IMR-90 (cell line): Measurements from ENCODE around the gene GGTLC1. TPM values are rescaled to one million over a fixed set of nuclear protein-coding genes. Genes with fewer than 3 reads are reported as not detected.
"Not testable (repeated sequence)": the region's sequence is repeated elsewhere in the genome, so short reads cannot be mapped to it uniquely, and the experiment has no call there.

ENCODE experiments used
- ATAC-seq: fragments of 200-7000 bp; cut with Tn5 transposase; 2 replicates; pipeline ENCODE4 v1.9.1; 2020; ENCODE audit warnings: low read depth, mild to moderate bottlenecking, moderate library complexity
- BruUV-seq: library from RNA; stranded (reverse); fragments of 400-500 nt; replicated peaks from 2 replicates; lab custom pipeline; 2021; lab: Mats Ljungman, UMichigan
- CTCF ChIA-PET: fragments of 300-600 bp; formaldehyde crosslinking; extraction: SDS; loops from one replicate; lab custom pipeline; 2021; ENCODE audit warnings: antibody characterized with exemption; lab: Yijun Ruan, JAX
- POLR2A ChIA-PET: fragments of 300-600 bp; sonication (Branson Sonifier 250); formaldehyde crosslinking; loops from one replicate; lab custom pipeline; 2022; ENCODE audit warnings: antibody characterized with exemption; ENCODE audit not compliant: unreplicated experiment; lab: Charles Lee
- DNase-seq: peaks from one replicate; pipeline ENCODE4 v3.0.0; 2013
- H2AFZ ChIP-seq: replicated peaks from 2 replicates; pipeline ENCODE3; 2013; ENCODE audit warnings: low read length, mild to moderate bottlenecking; ENCODE audit not compliant: poor library complexity
- H2AK5ac ChIP-seq: 2 replicates; pipeline ENCODE4 v1.6.1; 2013; ENCODE audit warnings: low read depth, low read length, inconsistent platforms
- H2AK9ac ChIP-seq: replicated peaks from 2 replicates; pipeline ENCODE3; 2013; ENCODE audit warnings: mild to moderate bottlenecking, low read depth, low read length, moderate library complexity; ENCODE audit not compliant: poor library complexity
- H2BK120ac ChIP-seq: 2 replicates; pipeline ENCODE4 v1.6.1; 2013; ENCODE audit warnings: low read depth, low read length, inconsistent platforms
- H2BK15ac ChIP-seq: 3 replicates; pipeline ENCODE4 v1.6.1; 2013; ENCODE audit warnings: low read depth, low read length, inconsistent platforms
- H2BK20ac ChIP-seq: 2 replicates; pipeline ENCODE4 v1.6.1; 2013; ENCODE audit warnings: low read depth, mild to moderate bottlenecking, inconsistent platforms, low read length, moderate library complexity
- H2BK5ac ChIP-seq: 2 replicates; pipeline ENCODE4 v1.6.1; 2013; ENCODE audit warnings: mild to moderate bottlenecking, low read depth, low read length, inconsistent platforms; ENCODE audit not compliant: poor library complexity, severe bottlenecking
- H3K14ac ChIP-seq: replicated peaks from 2 replicates; pipeline ENCODE4 v1.6.1; 2013; ENCODE audit warnings: low read depth, low read length, inconsistent platforms
- H3K18ac ChIP-seq: 2 replicates; pipeline ENCODE4 v1.6.1; 2013; ENCODE audit warnings: low read depth, low read length, control low read depth
- H3K23ac ChIP-seq: 2 replicates; pipeline ENCODE4 v1.6.1; 2013; ENCODE audit warnings: low read depth, low read length, inconsistent platforms
- H3K27ac ChIP-seq: 2 replicates; pipeline ENCODE4 v1.5.1; 2013; ENCODE audit warnings: mild to moderate bottlenecking, control low read depth, low read length; ENCODE audit not compliant: insufficient read depth
- H3K27me3 ChIP-seq: 2 replicates; pipeline ENCODE4 v1.6.1; 2013; ENCODE audit warnings: low read length; ENCODE audit not compliant: control insufficient read depth, insufficient read depth
- H3K36me3 ChIP-seq: 2 replicates; pipeline ENCODE4 v1.6.1; 2013; ENCODE audit warnings: low read length, mixed read lengths; ENCODE audit not compliant: control insufficient read depth, insufficient read depth
- H3K4ac ChIP-seq: 2 replicates; pipeline ENCODE4 v1.6.1; 2013; ENCODE audit warnings: low read depth, low read length, inconsistent platforms
- H3K4me1 ChIP-seq: 2 replicates; pipeline ENCODE4 v1.6.1; 2013; ENCODE audit warnings: low read length, mixed read lengths; ENCODE audit not compliant: control insufficient read depth, insufficient read depth
- H3K4me2 ChIP-seq: 2 replicates; pipeline ENCODE4 v1.6.1; 2013; ENCODE audit warnings: low read depth, mild to moderate bottlenecking, control low read depth, low read length, moderate library complexity
- H3K4me3 ChIP-seq: 2 replicates; pipeline ENCODE4 v1.5.1; 2013; ENCODE audit warnings: low read depth, mild to moderate bottlenecking, control low read depth, low read length, moderate library complexity; ENCODE audit not compliant: insufficient read depth
- H3K56ac ChIP-seq: 2 replicates; pipeline ENCODE4 v1.6.1; 2013; ENCODE audit warnings: low read length, inconsistent platforms; ENCODE audit not compliant: insufficient read depth; ENCODE audit errors: extremely low read depth
- H3K79me1 ChIP-seq, 2 experiments: 2 replicates each; pipeline ENCODE4 v1.6.1; 2013; ENCODE audit warnings: low read length in 2 of 2, inconsistent platforms in 1 of 2, low read depth in 1 of 2
- H3K9ac ChIP-seq: 2 replicates; pipeline ENCODE4 v1.6.1; 2013; ENCODE audit warnings: low read depth, low read length, control low read depth
- H3K9me1 ChIP-seq: 2 replicates; pipeline ENCODE4 v1.6.1; 2013; ENCODE audit warnings: low read length, inconsistent platforms; ENCODE audit not compliant: insufficient read depth
- H3K9me3 ChIP-seq: 2 replicates; pipeline ENCODE4 v1.6.1; 2013; ENCODE audit warnings: low read length; ENCODE audit not compliant: control insufficient read depth, insufficient read depth
- H4K20me1 ChIP-seq: 2 replicates; pipeline ENCODE4 v1.6.1; 2013; ENCODE audit warnings: low read length, inconsistent platforms; ENCODE audit not compliant: insufficient read depth
- H4K5ac ChIP-seq: 2 replicates; pipeline ENCODE4 v1.6.1; 2013; ENCODE audit warnings: mild to moderate bottlenecking, low read depth, low read length, control low read depth
- H4K8ac ChIP-seq, 2 experiments: 2 replicates each; pipeline ENCODE4 v1.6.1; 2013; ENCODE audit warnings: low read depth in 2 of 2, low read length in 2 of 2, control low read depth in 1 of 2, inconsistent platforms in 1 of 2
- H4K91ac ChIP-seq: 2 replicates; pipeline ENCODE4 v1.6.1; 2013; ENCODE audit warnings: low read depth, low read length, inconsistent platforms; ENCODE audit not compliant: insufficient read depth
- WGBS, 2 experiments: methylation state at CpG; one replicate each; pipeline versions ENCODE4 v1.1.5 to v1.1.7; 2013; ENCODE audit warnings: missing lambda C conversion rate in 2 of 2; ENCODE audit not compliant: insufficient read length in 1 of 2; ENCODE audit errors: extremely low coverage in 2 of 2; 5-methylcytosine and 5-hydroxymethylcytosine counted together
- dilution Hi-C: fragments of 300-500 bp; cut with HindIII; formaldehyde crosslinking; loops from one replicate; pipeline ENCODE4 v1.14.3; 2018; ENCODE audit warnings: low sequenced_read_pairs; ENCODE audit not compliant: unreplicated experiment
- in situ Hi-C: fragments of 300-500 bp; cut with MboI; formaldehyde crosslinking; loops from 3 replicates; pipeline ENCODE4 v1.14.3; 2019; ENCODE audit warnings: low sequenced_read_pairs, inconsistent platforms, mixed read lengths
- intact Hi-C: fragments of 100-400 bp; cut with micrococcal nuclease; formaldehyde crosslinking; loops from 2 replicates; pipeline ENCODE4 v1.10.0; 2022
- polyA plus RNA-seq, 3 experiments: library from polyadenylated mRNA; depleted of rRNA; stranded (reverse); fragments of >200 nt; gene quantifications; 2 replicates each; pipeline ENCODE4 v1.2.3, GENCODE V29; 2012; ENCODE audit warnings: low replicate concordance in 1 of 3
- total RNA-seq: library from RNA; depleted of rRNA; stranded (reverse); fragments of >200 nt; gene quantifications from 2 replicates; pipeline ENCODE4 v1.2.3, GENCODE V29; 2012

Gene GGTLC1
- total and polyA plus RNA-seq, 2 of the 4 experiments (the other 2 are of a cell fraction) = not detected

- H3K9ac ChIP-seq, intact Hi-C loops, H3K4me2 ChIP-seq, H3K4me3 ChIP-seq, dilution Hi-C loops, H3K4me1 ChIP-seq, H3K18ac ChIP-seq, CTCF ChIA-PET, DNase-seq, H3K9me3 ChIP-seq, BruUV-seq, H3K36me3 ChIP-seq, H2BK20ac ChIP-seq, H4K91ac ChIP-seq, H4K5ac ChIP-seq, H2AFZ ChIP-seq, H4K20me1 ChIP-seq, H3K27me3 ChIP-seq, in situ Hi-C loops, H3K9me1 ChIP-seq, H3K23ac ChIP-seq, H2AK9ac ChIP-seq, H3K4ac ChIP-seq, H2BK15ac ChIP-seq, H4K8ac ChIP-seq, H2BK5ac ChIP-seq, H3K14ac ChIP-seq, H2AK5ac ChIP-seq, ATAC-seq, POLR2A ChIA-PET, H3K79me1 ChIP-seq, H2BK120ac ChIP-seq, H3K56ac ChIP-seq, H3K27ac ChIP-seq: not testable (repeated sequence)
- no CpG with 5 or more reads among the region's 6 CpGs for WGBS, 2 experiments
Measured at GRCh38 chr20:23979380-23979779, 9.2 kb downstream of the GGTLC1 start.

- DNase-seq, H4K20me1 ChIP-seq, H3K23ac ChIP-seq, H3K79me1 ChIP-seq, H2BK120ac ChIP-seq, POLR2A ChIA-PET, H4K8ac ChIP-seq, H3K9me3 ChIP-seq, H3K14ac ChIP-seq, H3K36me3 ChIP-seq, H4K91ac ChIP-seq, H2BK20ac ChIP-seq, CTCF ChIA-PET, H4K5ac ChIP-seq, H3K4me1 ChIP-seq, H3K27ac ChIP-seq, H2AK9ac ChIP-seq, BruUV-seq, H3K9me1 ChIP-seq, H3K4me2 ChIP-seq, H2AK5ac ChIP-seq, dilution Hi-C loops, in situ Hi-C loops, H2AFZ ChIP-seq, H2BK5ac ChIP-seq, H3K4me3 ChIP-seq, H3K18ac ChIP-seq, ATAC-seq, intact Hi-C loops, H2BK15ac ChIP-seq, H3K27me3 ChIP-seq, H3K56ac ChIP-seq, H3K9ac ChIP-seq, H3K4ac ChIP-seq: not testable (repeated sequence)
- no CpG with 5 or more reads among the region's 6 CpGs for WGBS, 2 experiments
Measured at GRCh38 chr20:23978457-23978856, 10.1 kb downstream of the GGTLC1 start.
